ENCODE measurements around the gene DBX1.

DBX1 gene

GRCh38 chr11:20116825-20117224 lies 43.5 kb downstream of the DBX1 start:
- no peaks in the 10 kb centered on the region for H3K9me3 ChIP-seq (ENCODE audit: control insufficient read depth, insufficient read depth, low read length)
- H3K9ac ChIP-seq (ENCODE audit: low read depth, low read length), result no peak overlapping the region
- H3K36me3 ChIP-seq (ENCODE audit: control insufficient read depth, insufficient read depth, low read length), result peaks cover 34% of the 10 kb centered on the region
- H3K4me1 ChIP-seq (ENCODE audit: control insufficient read depth, insufficient read depth, low read length), result no peaks in the 10 kb centered on the region
- H3K27me3 ChIP-seq (ENCODE audit: control insufficient read depth, insufficient read depth, low read length), result no peaks in the 10 kb centered on the region
- H3K4me3 ChIP-seq (ENCODE audit: low read depth, low read length), result no peak overlapping the region

GRCh38 chr11:20114588-20114987 lies 45.7 kb downstream of the DBX1 start:
- Histone ChIP-seq H3K4me3 (ENCODE audit: low read depth, low read length) (no peak overlapping the region), H3K27me3 (ENCODE audit: control insufficient read depth, insufficient read depth, low read length) (no peaks in the 10 kb centered on the region), H3K9me3 (ENCODE audit: control insufficient read depth, insufficient read depth, low read length) (no peaks in the 10 kb centered on the region), H3K4me1 (ENCODE audit: control insufficient read depth, insufficient read depth, low read length) (no peaks in the 10 kb centered on the region), H3K9ac (ENCODE audit: low read depth, low read length) (no peak overlapping the region), H3K36me3 (ENCODE audit: control insufficient read depth, insufficient read depth, low read length) (peaks cover 40% of the 10 kb centered on the region)

DNA sequence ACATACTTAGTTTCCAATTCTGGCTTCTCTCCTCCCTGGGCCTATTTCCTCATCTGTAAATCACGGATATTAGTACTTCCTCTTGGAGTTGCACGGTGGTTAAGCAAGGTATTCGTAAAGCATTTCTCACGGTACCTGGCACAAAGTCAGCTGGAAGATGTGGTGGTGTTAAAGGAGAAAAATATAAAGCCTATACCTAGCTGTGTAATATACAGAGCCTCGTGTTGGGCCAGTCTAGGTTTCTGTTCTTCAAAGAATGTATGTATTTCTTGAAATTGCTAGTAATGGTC lies 47.2 kb downstream of the DBX1 start:
- Histone ChIP-seq H3K4me1 (ENCODE audit: control insufficient read depth, insufficient read depth, low read length) (no peaks in the 10 kb centered on the region), H3K27me3 (ENCODE audit: control insufficient read depth, insufficient read depth, low read length) (no peaks in the 10 kb centered on the region), H3K36me3 (ENCODE audit: control insufficient read depth, insufficient read depth, low read length) (peaks cover 43% of the 10 kb centered on the region), H3K4me3 (ENCODE audit: low read depth, low read length) (no peak overlapping the region), H3K9me3 (ENCODE audit: control insufficient read depth, insufficient read depth, low read length) (no peaks in the 10 kb centered on the region), H3K9ac (ENCODE audit: low read depth, low read length) (no peak overlapping the region)

- Histone ChIP-seq H3K9me3 (ENCODE audit: control insufficient read depth, insufficient read depth, low read length) (no peaks in the 10 kb centered on the region), H3K4me3 (ENCODE audit: low read depth, low read length) (no peak overlapping the region), H3K4me1 (ENCODE audit: control insufficient read depth, insufficient read depth, low read length) (no peaks in the 10 kb centered on the region), H3K9ac (ENCODE audit: low read depth, low read length) (no peak overlapping the region), H3K36me3 (ENCODE audit: control insufficient read depth, insufficient read depth, low read length) (peaks cover 42% of the 10 kb centered on the region), H3K27me3 (ENCODE audit: control insufficient read depth, insufficient read depth, low read length) (no peaks in the 10 kb centered on the region)
These were observed 47.8 kb downstream of the DBX1 start for GRCh38 chr11:20112291-20113148.

DNA sequence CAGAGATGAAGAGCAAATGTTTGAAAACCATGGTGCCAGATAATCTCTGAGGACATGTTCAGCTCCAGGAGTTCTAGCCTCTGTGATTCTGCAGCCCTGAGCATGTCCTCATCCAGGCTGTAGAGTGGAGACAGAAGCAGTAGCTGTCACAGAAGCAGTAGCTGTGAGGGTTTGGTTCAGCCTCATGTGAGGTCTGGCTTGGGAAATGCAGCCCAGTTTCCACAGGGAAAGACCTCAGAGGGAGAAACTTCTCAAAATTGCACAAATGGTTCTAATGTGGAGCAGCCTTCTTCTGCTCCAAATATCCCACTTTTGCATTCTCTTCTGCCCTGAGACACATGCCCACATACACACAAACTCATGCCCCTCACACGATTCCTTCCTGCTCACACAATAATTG lies 48.4 kb downstream of the DBX1 start:
- Histone ChIP-seq H3K27me3 (ENCODE audit: control insufficient read depth, insufficient read depth, low read length) (no peaks in the 10 kb centered on the region), H3K9ac (ENCODE audit: low read depth, low read length) (no peak overlapping the region), H3K9me3 (ENCODE audit: control insufficient read depth, insufficient read depth, low read length) (no peaks in the 10 kb centered on the region), H3K36me3 (ENCODE audit: control insufficient read depth, insufficient read depth, low read length) (peaks cover 42% of the 10 kb centered on the region), H3K4me3 (ENCODE audit: low read depth, low read length) (no peak overlapping the region), H3K4me1 (ENCODE audit: control insufficient read depth, insufficient read depth, low read length) (no peaks in the 10 kb centered on the region)

DNA sequence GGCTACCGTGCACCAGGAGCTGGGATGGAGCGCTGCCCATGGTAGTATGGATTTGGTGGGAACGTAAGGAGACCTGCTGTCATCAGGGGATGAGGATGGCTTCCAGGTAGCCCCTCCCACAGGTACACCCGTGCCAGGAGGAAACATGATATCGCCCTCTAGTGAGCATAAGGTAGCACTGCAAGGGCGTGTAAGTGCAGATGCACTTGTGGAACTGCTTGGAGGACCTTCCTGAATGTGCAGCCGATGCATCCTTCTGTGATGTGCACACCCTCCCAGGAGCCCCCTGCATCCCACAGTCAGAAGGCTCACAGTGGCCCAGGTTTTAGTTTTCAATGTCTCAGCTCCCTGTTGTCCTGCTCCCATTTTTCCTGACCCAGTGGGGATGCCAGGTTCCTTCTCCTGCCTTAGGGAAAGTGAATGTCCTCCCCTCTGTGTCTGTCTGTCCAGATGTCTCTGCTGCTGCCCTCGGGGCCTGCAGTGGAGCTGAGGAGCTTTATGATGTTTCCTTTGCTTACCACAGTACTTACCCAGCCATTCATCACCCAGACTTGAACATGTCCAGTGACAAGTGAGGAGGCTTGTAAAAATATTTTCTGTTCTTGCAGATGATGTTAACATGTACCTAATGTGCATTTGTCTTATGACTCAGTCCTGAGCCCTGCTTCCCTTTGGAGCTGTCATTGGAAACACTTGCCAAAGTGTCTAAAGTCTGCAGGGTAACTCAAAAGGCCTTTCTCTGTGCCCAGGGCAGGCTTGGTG lies 49.2 kb downstream of the DBX1 start:
- Histone ChIP-seq H3K4me3 (ENCODE audit: low read depth, low read length) (no peak overlapping the region), H3K9ac (ENCODE audit: low read depth, low read length) (no peak overlapping the region)

DNA sequence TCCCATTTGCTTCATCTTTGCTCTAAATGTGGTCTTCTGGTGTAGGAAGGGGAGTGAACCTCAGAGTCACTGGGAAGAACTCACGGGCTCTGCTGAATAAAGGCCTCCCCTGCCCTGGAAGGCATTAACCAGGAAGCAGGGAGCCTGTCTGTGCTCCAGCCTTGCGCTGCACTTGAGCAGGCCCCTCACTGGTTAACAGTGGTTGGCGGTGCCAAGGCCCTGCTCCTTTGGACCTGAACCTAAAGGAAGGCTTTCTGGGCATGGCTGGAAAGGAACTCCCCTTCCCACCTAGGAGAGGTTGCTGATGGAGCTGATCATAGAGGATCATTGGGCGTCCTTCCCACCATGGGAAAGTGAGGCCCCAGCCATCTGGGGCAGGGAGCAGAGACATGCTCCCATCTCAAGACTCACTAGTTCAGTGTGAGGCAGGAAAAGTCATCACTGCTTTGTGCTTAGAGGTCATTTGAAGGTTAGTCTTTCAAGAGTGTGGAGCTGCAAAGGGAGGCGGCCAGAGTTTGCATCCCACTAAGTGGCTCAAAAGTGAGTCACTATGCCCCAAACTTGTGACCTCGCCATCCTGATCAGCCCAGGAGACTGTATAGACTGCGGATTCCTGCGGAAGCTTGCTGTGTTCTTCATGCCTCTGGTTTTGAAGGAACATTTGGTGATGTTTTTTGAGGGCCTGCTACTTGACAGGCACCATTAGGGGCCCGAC lies 50.4 kb downstream of the DBX1 start:
- Histone ChIP-seq H3K9ac (ENCODE audit: low read depth, low read length) (no peak overlapping the region), H3K4me1 (ENCODE audit: control insufficient read depth, insufficient read depth, low read length) (no peaks in the 10 kb centered on the region), H3K9me3 (ENCODE audit: control insufficient read depth, insufficient read depth, low read length) (no peaks in the 10 kb centered on the region), H3K4me3 (ENCODE audit: low read depth, low read length) (no peak overlapping the region), H3K27me3 (ENCODE audit: control insufficient read depth, insufficient read depth, low read length) (no peaks in the 10 kb centered on the region), H3K36me3 (ENCODE audit: control insufficient read depth, insufficient read depth, low read length) (peaks cover 47% of the 10 kb centered on the region)

More for the DNA sequence above, 49.2 kb downstream of the DBX1 start:
- Histone ChIP-seq H3K36me3 (ENCODE audit: control insufficient read depth, insufficient read depth, low read length) (peaks cover 44% of the 10 kb centered on the region), H3K4me1 (ENCODE audit: control insufficient read depth, insufficient read depth, low read length) (no peaks in the 10 kb centered on the region), H3K27me3 (ENCODE audit: control insufficient read depth, insufficient read depth, low read length) (no peaks in the 10 kb centered on the region), H3K9me3 (ENCODE audit: control insufficient read depth, insufficient read depth, low read length) (no peaks in the 10 kb centered on the region)
